GM12801 (cell line): Measurements from ENCODE around the gene KIF9.

ENCODE experiments used
- CTCF ChIP-seq: IDR thresholded peaks from one replicate; pipeline ENCODE4 v1.5.1; 2011; ENCODE audit warnings: control low read depth; ENCODE audit not compliant: insufficient read length; ENCODE audit errors: extremely low read depth

KIF9 gene

GRCh38 chr3:47296562-47297302, 14.1 kb upstream of the KIF9 start:
- TF ChIP-seq CTCF: no peak

- no peak for TF ChIP-seq CTCF
These were observed 13.4 kb upstream of the KIF9 start for GRCh38 chr3:47295976-47296375.

- no peak for TF ChIP-seq CTCF
These were observed 12.7 kb upstream of the KIF9 start for GRCh38 chr3:47295322-47295721.

GRCh38 chr3:47294392-47294791, 11.8 kb upstream of the KIF9 start:
- TF ChIP-seq CTCF: no peak

GRCh38 chr3:47293822-47294221, 11.2 kb upstream of the KIF9 start:
- no peak for TF ChIP-seq CTCF

- TF ChIP-seq CTCF: no peak
These were observed 8.7 kb upstream of the KIF9 start for GRCh38 chr3:47291158-47291753.

- no peak for TF ChIP-seq CTCF
These were observed 6.6 kb upstream of the KIF9 start for GRCh38 chr3:47288966-47289910.
